Limb (tissue), 2 donors: ENCODE measurements around the gene KRTAP5-7.

ENCODE experiments used
- DNase-seq, 2 donors: peaks; one replicate each; pipeline ENCODE4 v3.0.0-alpha.2; 2016; ENCODE audit errors: extremely low spot score in 2 of 2

KRTAP5-7 gene

DNA sequence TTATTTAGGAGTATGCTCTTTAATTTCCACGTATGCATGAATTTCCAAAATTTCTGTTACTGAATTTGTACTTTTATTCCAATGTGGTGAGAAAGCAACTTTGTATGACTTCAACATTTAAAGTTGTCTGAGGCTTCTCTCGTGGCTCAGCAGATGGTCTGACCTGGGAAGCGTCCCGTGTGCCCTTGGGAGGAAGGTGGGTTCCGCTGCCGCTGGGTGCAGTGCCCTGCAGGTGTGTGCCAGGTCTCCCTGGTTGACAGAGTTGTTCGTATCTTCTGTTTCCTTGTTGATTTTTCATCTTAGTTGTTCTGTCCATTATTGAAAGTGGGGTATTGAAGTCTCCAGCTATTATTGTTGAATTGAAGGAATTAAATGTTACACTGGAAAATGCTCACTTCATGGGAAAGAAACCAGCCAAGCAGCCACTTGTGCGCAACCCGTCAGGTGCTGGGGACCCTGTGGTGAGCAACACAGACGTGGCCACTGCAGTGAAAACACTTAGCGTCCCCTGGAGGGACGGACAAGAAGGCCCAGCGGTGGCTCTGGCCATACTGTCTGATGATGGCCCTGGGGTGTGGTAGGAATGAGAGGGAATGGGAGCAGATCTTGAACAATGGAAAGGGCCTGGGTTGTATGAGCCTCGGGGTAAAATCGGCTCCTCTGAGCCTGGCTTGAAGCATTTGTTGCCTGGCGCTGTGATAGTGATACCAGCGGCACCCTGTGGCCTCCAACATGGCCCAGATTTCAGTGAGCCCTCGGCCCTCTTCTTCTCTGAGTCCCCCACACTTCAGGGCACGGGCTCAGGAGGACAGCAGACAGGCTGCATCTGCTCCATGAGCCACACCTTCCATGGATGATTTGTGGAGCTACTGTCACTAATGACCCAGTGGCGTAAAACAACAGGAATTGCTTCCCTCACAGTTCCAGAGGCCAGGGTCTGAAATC, 31.5 kb upstream of the KRTAP5-7 start:
- DNase-seq: no peak

- DNase-seq: no peak
These were observed 30.6 kb upstream of the KRTAP5-7 start for GRCh38 chr11:71496421-71496820.

DNA sequence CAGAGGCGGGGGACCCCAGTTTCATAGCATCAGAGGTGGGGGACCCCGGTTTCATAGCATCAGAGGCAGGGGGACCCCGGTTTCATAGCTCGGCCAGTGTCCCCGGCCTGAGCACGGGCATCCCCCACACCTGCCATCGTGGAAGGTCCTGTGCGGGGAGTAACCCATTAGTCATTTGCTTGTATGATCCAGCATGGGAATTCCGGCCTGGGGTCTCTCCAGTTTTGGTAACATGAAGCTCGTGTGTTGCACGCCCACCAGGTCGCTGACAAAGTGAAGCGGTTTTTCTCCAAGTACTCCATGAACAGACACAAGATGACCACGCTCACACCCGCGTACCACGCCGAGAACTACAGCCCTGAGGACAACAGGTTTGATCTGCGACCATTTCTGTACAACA, 29.0 kb upstream of the KRTAP5-7 start:
- DNase-seq: no peak

DNA sequence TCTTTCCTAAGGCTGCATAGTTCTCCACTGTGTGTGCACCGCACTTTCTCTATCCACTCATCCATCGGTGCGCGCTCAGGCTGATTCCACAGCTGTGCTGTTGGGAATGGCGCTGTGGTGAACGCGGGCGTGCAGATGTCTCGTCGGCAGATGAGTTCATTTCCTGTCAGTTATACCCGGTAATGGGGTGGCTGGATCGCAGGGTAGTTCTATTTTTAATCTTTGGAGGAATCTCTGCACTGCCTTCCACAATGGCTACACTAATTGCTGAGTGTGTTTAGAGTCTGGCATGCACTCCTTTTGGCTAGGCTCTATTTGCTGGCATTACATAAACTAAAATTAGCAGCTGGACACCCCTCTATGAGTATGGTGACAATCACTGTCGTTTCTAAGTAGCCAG, 27.9 kb upstream of the KRTAP5-7 start:
- DNase-seq: no peak

- no peak for DNase-seq
These were observed 27.5 kb upstream of the KRTAP5-7 start for GRCh38 chr11:71499546-71499945.

GRCh38 chr11:71500601-71501021, 26.5 kb upstream of the KRTAP5-7 start:
- DNase-seq: no peak

- no peak for DNase-seq
These were observed 25.7 kb upstream of the KRTAP5-7 start for GRCh38 chr11:71501071-71501985.

GRCh38 chr11:71502026-71502425, 25.0 kb upstream of the KRTAP5-7 start:
- DNase-seq: no peak

- DNase-seq: no peak
These were observed 24.1 kb upstream of the KRTAP5-7 start for GRCh38 chr11:71502871-71503435.

DNA sequence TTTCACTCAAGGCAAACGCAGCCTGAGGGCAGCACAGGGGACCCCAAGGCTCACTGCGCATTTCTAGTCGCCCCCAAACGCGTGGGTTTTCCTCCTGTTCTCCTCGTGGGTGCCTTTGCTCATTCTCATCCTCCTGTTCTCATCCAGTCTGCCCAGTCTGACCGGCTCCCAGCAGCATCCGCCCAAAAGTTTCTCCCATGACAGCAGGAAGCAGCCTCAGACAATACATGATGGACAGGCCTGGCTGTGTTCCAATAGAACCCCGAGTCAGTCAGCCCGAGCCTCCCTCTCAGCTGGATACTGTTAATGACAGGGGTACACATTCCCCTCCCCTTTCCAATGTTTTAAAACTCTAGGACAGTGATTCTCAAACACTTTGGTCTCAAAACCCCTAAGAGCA, 22.5 kb upstream of the KRTAP5-7 start:
- DNase-seq: no peak

GRCh38 chr11:71505001-71505400, 22.1 kb upstream of the KRTAP5-7 start:
- no peak for DNase-seq

- no peak for DNase-seq
These were observed 21.3 kb upstream of the KRTAP5-7 start for GRCh38 chr11:71505781-71506180.

- no peak for DNase-seq
These were observed 20.0 kb upstream of the KRTAP5-7 start for GRCh38 chr11:71507102-71507501.

DNA sequence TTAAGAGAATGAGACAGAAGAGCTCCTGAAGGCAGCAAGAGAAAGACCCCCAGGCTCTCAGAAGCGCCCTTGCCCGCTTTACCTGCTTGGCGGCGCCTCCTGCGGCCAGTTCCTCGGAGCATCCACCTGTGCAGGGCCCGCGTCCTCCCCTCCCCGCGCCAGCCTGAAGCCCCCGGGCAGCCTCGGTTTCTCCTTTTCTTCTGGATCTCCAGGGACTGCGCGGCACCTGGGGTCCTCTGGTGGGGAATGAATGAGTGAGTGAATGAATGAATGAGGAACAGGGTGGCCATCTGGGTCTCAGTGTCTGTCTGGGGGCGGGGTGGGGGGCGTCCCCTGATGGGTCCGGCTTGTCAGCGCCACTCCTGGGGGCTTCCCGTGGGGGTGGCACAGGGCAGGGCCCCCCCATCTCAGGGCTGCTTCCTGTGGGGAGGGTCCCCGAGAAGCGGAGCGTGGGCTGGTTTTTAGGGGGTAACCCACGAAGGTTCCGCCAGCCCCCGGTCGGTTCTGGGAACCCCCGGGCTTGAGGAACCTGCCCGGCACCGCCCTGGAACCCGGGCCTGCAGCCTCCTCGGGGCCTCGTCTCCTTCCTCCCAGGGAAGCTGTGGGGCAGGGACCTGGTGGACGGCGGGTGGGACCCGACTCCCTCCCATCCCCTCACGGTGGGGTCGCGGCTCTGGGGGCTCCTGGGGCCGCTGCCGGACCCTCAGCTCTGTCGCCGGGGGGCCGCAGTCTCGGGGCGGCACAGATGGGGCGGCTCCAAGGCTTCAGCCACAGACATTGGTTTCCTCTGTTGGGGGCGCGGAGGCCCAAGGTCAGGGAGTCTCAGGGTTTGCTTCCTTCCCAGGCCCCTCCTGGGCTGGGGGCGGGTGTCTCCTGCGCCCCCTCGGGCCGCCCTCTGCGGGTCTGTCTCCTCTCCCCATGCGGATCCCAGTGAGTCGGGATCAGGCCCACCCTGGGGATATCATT, 8.3 kb upstream of the KRTAP5-7 start:
- DNase-seq: no peak

GRCh38 chr11:71519546-71519945, 7.5 kb upstream of the KRTAP5-7 start:
- DNase-seq: no peak

- DNase-seq: no peak
These were observed 1.7 kb upstream of the KRTAP5-7 start for GRCh38 chr11:71525188-71525937.

- DNase-seq: no peak
These were observed 1.1 kb upstream of the KRTAP5-7 start for GRCh38 chr11:71525938-71526495.

- no peak for DNase-seq
These were observed 626 bp downstream of the KRTAP5-7 start for GRCh38 chr11:71527576-71528210.

- DNase-seq: no peak
These were observed 3.5 kb downstream of the KRTAP5-7 start for GRCh38 chr11:71530602-71531001.
